ENCODE measurements around the gene VKORC1.

The VKORC1 gene

GRCh38 chr16:31099860-31100638, 5.5 kb upstream of the VKORC1 start:
- DNase-seq (ENCODE audit: insufficient read length), result no peak
- FAIRE-seq, result no peak
- TF ChIP-seq POLR2AphosphoS5 (IDR thresholded peaks at IDR 0.05; ENCODE audit: low read depth, low read length), result no peak

DNA sequence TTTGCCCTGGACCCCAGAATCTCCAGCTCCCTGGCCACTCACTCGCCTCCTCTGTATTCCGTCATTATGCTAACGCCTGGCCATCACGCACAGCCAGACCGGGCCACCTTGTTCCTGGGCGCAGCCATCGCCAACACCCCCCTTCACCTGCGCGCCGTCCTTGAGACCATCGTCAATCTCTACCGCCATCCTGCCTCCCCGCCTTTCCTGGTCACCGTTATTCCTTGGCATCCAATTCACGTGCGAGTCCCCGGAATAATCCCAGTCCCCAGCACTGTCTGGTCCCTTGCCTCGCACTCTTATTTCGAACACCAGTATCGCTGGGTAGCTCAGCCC, 541 bp downstream of the VKORC1 start:
- FAIRE-seq (no peak), DNase-seq (ENCODE audit: insufficient read length) (no peak)
- TF ChIP-seq POLR2A (IDR thresholded peaks at IDR 0.05; ENCODE audit: low read depth, low read length), result no peak
- TF ChIP-seq TAF1 (IDR thresholded peaks at IDR 0.05; ENCODE audit: borderline replicate concordance, low read depth, low read length), result no peak
- no peak for TF ChIP-seq POLR2AphosphoS5 (IDR thresholded peaks at IDR 0.05; ENCODE audit: low read depth, low read length)

DNA sequence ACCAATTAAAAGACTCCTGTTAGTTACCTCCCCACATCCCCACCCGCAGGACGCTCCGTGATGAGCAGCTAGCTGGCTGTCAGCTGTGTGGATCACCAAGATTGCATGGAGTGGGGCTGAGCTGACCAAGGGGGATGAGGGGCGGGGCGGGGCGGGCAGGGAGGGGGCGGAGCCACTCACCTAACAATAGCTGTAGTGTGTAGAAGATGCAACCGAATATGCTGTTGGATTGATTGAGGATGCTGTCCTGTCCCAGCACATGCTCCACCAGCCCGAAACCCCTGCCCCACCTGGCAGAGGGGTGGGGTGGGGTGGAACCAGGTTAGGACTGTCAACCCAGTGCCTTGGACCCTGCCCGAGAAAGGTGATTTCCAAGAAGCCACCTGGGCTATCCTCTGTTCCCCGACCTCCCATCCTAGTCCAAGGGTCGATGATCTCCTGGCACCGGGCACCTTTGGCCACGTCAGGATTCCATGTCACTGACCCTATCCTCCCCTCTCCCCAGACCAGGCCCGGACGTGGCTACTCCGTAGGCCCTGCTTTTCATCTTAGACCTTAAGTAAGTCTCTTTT, 1.4 kb downstream of the VKORC1 start:
- TF ChIP-seq POLR2A (IDR thresholded peaks at IDR 0.05; ENCODE audit: low read depth, low read length) (no peak), POLR2AphosphoS5 (IDR thresholded peaks at IDR 0.05; ENCODE audit: low read depth, low read length) (no peak), TAF1 (IDR thresholded peaks at IDR 0.05; ENCODE audit: borderline replicate concordance, low read depth, low read length) (no peak)
- FAIRE-seq, result peak; percentile 36

DNA sequence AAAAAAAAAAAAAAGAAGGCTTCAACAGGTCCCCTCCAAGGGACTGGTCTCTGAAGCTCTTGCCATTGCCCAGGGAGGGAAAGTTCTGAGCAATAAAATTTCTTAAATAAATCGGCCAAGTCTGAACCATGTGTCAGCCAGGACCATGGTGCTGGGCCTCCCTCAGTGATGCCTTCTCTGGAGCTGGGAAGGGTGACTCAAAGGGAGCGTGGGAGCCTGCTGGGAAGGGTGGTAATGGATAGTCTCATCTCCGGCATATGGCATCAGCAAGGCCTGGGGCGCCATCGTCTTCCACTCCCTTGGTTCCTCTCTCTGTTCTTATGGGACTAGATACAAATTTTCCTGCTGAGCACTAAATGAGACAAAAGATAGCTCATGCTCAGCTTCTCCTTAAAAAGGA, 2.3 kb downstream of the VKORC1 start:
- no peak for FAIRE-seq
- DNase-seq (ENCODE audit: insufficient read length), result no peak
- no peak for TF ChIP-seq TAF1 (IDR thresholded peaks at IDR 0.05; ENCODE audit: borderline replicate concordance, low read depth, low read length)
- no peak for TF ChIP-seq POLR2A (IDR thresholded peaks at IDR 0.05; ENCODE audit: low read depth, low read length)
- TF ChIP-seq POLR2AphosphoS5 (IDR thresholded peaks at IDR 0.05; ENCODE audit: low read depth, low read length), result no peak

More for the DNA sequence above, 1.4 kb downstream of the VKORC1 start:
- DNase-seq (ENCODE audit: insufficient read length), result no peak

DNA sequence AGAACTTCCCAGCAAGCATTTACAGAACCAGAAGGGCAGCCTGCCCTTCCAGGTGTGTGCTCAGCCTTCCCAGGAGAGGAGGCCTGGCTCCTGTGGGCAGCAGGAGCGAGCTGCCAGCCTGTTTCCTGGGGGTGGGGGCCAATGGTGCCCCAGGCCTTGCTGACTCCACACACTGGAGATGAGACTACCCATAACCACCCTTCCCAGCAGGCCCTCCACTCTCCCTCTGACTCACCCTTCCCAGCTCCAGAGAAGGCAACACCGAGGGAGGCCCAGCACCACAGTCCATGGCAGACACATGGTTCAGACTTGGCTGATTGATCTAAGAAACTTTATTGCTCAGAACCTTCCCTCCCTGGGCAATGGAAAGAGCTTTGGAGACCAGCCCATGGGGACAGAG, 4.1 kb downstream of the VKORC1 start:
- FAIRE-seq (no peak), DNase-seq (ENCODE audit: insufficient read length) (no peak)
- TF ChIP-seq POLR2A (IDR thresholded peaks at IDR 0.05; ENCODE audit: low read depth, low read length) (no peak), TAF1 (IDR thresholded peaks at IDR 0.05; ENCODE audit: borderline replicate concordance, low read depth, low read length) (no peak), POLR2AphosphoS5 (IDR thresholded peaks at IDR 0.05; ENCODE audit: low read depth, low read length) (no peak)

GRCh38 chr16:31089199-31089598, 5.4 kb downstream of the VKORC1 start:
- no peak for DNase-seq (ENCODE audit: insufficient read length)
- TF ChIP-seq TAF1 (IDR thresholded peaks at IDR 0.05; ENCODE audit: borderline replicate concordance, low read depth, low read length) (no peak), POLR2A (IDR thresholded peaks at IDR 0.05; ENCODE audit: low read depth, low read length) (no peak), POLR2AphosphoS5 (IDR thresholded peaks at IDR 0.05; ENCODE audit: low read depth, low read length) (no peak)
- FAIRE-seq, result no peak

GRCh38 chr16:31088459-31089183, 6.0 kb downstream of the VKORC1 start, which contains the start of gene PRSS53:
Gene PRSS53 (minus strand): TSS chr16:31088943. CDS start chr16:31088809, 134 bp downstream.
- FAIRE-seq (no peak), DNase-seq (ENCODE audit: insufficient read length) (no peak)
- TF ChIP-seq POLR2A (IDR thresholded peaks at IDR 0.05; ENCODE audit: low read depth, low read length) (no peak), POLR2AphosphoS5 (IDR thresholded peaks at IDR 0.05; ENCODE audit: low read depth, low read length) (no peak), TAF1 (IDR thresholded peaks at IDR 0.05; ENCODE audit: borderline replicate concordance, low read depth, low read length) (no peak)

GRCh38 chr16:31087971-31088370, 6.6 kb downstream of the VKORC1 start:
- FAIRE-seq (no peak), DNase-seq (ENCODE audit: insufficient read length) (no peak)
- no peak for TF ChIP-seq TAF1 (IDR thresholded peaks at IDR 0.05; ENCODE audit: borderline replicate concordance, low read depth, low read length)
- no peak for TF ChIP-seq POLR2A (IDR thresholded peaks at IDR 0.05; ENCODE audit: low read depth, low read length)
- no peak for TF ChIP-seq POLR2AphosphoS5 (IDR thresholded peaks at IDR 0.05; ENCODE audit: low read depth, low read length)

- no peak for DNase-seq (ENCODE audit: insufficient read length)
- FAIRE-seq, result no peak
- no peak for TF ChIP-seq POLR2A (IDR thresholded peaks at IDR 0.05; ENCODE audit: low read depth, low read length)
- no peak for TF ChIP-seq TAF1 (IDR thresholded peaks at IDR 0.05; ENCODE audit: borderline replicate concordance, low read depth, low read length)
- TF ChIP-seq POLR2AphosphoS5 (IDR thresholded peaks at IDR 0.05; ENCODE audit: low read depth, low read length), result no peak
These were observed 7.1 kb downstream of the VKORC1 start for GRCh38 chr16:31087481-31087880.

- TF ChIP-seq POLR2A (IDR thresholded peaks at IDR 0.05; ENCODE audit: low read depth, low read length), result no peak
These were observed 8.0 kb downstream of the VKORC1 start for GRCh38 chr16:31086629-31086906.

GRCh38 chr16:31085873-31086628, 8.5 kb downstream of the VKORC1 start:
- DNase-seq (ENCODE audit: insufficient read length), result no peak
- FAIRE-seq, result no peak
- TF ChIP-seq POLR2A (IDR thresholded peaks at IDR 0.05; ENCODE audit: low read depth, low read length) (no peak), POLR2AphosphoS5 (IDR thresholded peaks at IDR 0.05; ENCODE audit: low read depth, low read length) (no peak), TAF1 (IDR thresholded peaks at IDR 0.05; ENCODE audit: borderline replicate concordance, low read depth, low read length) (no peak)

More at GRCh38 chr16:31086629-31086906, 8.0 kb downstream of the VKORC1 start:
- FAIRE-seq (no peak), DNase-seq (ENCODE audit: insufficient read length) (no peak)

Data from GM12892 (cell line).